ENCODE results near the gene NAE1. TPM values are rescaled to one million over a fixed set of nuclear protein-coding genes. Genes with fewer than 3 reads are reported as not detected.
"Not testable (repeated sequence)": the region's sequence is repeated elsewhere in the genome, so short reads cannot be mapped to it uniquely, and the experiment has no call there.

NAE1 gene
- 118 and 125 TPM in 2 replicates for total RNA-seq

GRCh38 chr16:66830422-66831404 is at the start of gene NAE1:
Gene NAE1, minus strand, starts transcription at chr16:66830976. Its CDS starts 77 bp downstream, at chr16:66830899.
- intact Hi-C loops (cut with micrococcal nuclease), result loop anchor here (1.0 to 2.0 kb wide), 3 partner anchors 38 to 104 kb away; partner anchors contain the start of genes CES2 and CIAO2B

GRCh38 chr16:66878067-66878466 is 47.3 kb upstream of the NAE1 start:
- peak overlapping the region; percentile 68 for H3K4me3 Mint-ChIP-seq
- peaks cover 7% of the 10 kb centered on the region for H3K36me3 Mint-ChIP-seq (ENCODE audit: low read depth)
- H3K27me3 Mint-ChIP-seq, result no peaks in the 10 kb centered on the region
- no peaks in the 10 kb centered on the region for H3K9me3 Mint-ChIP-seq
- intact Hi-C loops (cut with micrococcal nuclease), result loop anchor here (10.0 kb wide), 1 partner anchor 177 kb away; no protein-coding TSS in a partner anchor
- H3K4me1 Mint-ChIP-seq, result peaks cover 56% of the 10 kb centered on the region
- H3K27ac Mint-ChIP-seq, result peak overlapping the region; percentile 85
- peak; percentile 79 for DNase-seq

More at GRCh38 chr16:66830422-66831404, at the start of gene NAE1:
- DNase-seq, result peak; percentile 98
- Mint-ChIP-seq H3K4me3 (peak within 1 kb of the TSS; percentile 78), H3K27me3 (peaks cover 1% of the 10 kb centered on the region), H3K4me1 (peaks cover 30% of the 10 kb centered on the region), H3K9me3 (no peaks in the 10 kb centered on the region), H3K27ac (peak within 1 kb of the TSS; percentile 85), H3K36me3 (ENCODE audit: low read depth) (peaks cover 16% of the 10 kb centered on the region)

- H3K27me3 Mint-ChIP-seq, result no peaks in the 10 kb centered on the region
- peak overlapping the region; percentile 53 for H3K4me3 Mint-ChIP-seq
- no peaks in the 10 kb centered on the region for H3K36me3 Mint-ChIP-seq (ENCODE audit: low read depth)
- no peaks in the 10 kb centered on the region for H3K9me3 Mint-ChIP-seq
- DNase-seq, result peak; percentile 72
- peaks cover 54% of the 10 kb centered on the region for H3K4me1 Mint-ChIP-seq
- H3K27ac Mint-ChIP-seq, result peak overlapping the region; percentile 97
- intact Hi-C loops (cut with micrococcal nuclease), result loop anchor here (5.0 to 10.0 kb wide), 2 partner anchors 181 to 267 kb away; no protein-coding TSS in a partner anchor
Observed at GRCh38 chr16:66874079-66874775, 43.5 kb upstream of the NAE1 start.

DNA sequence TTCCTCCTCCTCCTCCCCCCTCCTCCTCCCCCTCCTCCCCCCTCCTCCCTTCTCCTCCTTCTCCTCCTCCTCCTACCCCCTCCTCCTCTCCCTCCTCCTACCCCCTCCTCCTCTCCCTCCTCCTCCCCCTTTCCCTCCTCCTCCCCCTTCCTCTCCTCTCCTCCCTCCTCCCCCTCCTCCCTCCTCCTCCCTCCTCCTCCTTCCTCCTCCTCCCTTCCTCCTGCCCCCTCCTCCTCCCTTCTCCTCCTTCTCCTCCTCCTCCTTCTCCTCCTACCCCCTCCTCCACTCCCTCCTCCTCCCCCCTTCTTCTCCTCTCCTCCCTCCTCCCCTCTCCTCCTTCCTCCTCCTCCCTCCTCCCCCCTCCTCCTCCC is 42.9 kb upstream of the NAE1 start:
- Mint-ChIP-seq H3K4me3 (peak overlapping the region; percentile 87), H3K9me3 (no peaks in the 10 kb centered on the region)

GRCh38 chr16:66872943-66873684 is 42.3 kb upstream of the NAE1 start:
- peak overlapping the region; percentile 87 for H3K4me3 Mint-ChIP-seq
- intact Hi-C loops (cut with micrococcal nuclease), result loop anchor here (1.0 to 10.0 kb wide), 6 partner anchors 43 to 464 kb away; partner anchors contain the start of gene NAE1
- H3K27me3 Mint-ChIP-seq, result no peaks in the 10 kb centered on the region
- peak; percentile 97 for DNase-seq
- no peaks in the 10 kb centered on the region for H3K36me3 Mint-ChIP-seq (ENCODE audit: low read depth)
- H3K27ac Mint-ChIP-seq, result peak overlapping the region; percentile 94
- H3K9me3 Mint-ChIP-seq, result no peaks in the 10 kb centered on the region
- peaks cover 47% of the 10 kb centered on the region for H3K4me1 Mint-ChIP-seq

More for the DNA sequence above, 42.9 kb upstream of the NAE1 start:
- H3K27me3 Mint-ChIP-seq, result no peaks in the 10 kb centered on the region
- H3K27ac Mint-ChIP-seq, result peak overlapping the region; percentile 97
- H3K4me1 Mint-ChIP-seq, result peaks cover 53% of the 10 kb centered on the region
- DNase-seq, result no peak
- intact Hi-C loops (cut with micrococcal nuclease), result loop anchor here (1.0 to 10.0 kb wide), 6 partner anchors 43 to 465 kb away; partner anchors contain the start of gene NAE1
- H3K36me3 Mint-ChIP-seq (ENCODE audit: low read depth), result no peaks in the 10 kb centered on the region

DNA sequence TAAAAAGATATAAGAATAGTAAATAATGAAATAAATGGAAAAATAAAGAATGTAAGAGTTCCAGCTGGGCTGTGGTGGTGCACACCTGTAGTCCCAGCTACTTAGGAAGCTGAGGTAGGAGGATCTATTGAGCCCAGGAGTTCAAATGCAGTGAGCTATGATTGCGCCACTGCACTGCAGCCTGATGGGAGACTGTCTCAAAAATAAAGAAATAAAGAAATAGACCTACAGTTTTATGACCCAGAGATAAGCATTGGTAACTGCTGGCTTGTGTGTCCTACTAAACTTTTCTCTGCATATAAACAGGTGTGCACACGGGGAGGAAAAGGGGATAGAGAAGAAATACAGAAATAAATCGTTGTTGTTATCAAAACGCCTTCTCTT is 41.8 kb upstream of the NAE1 start:
- intact Hi-C loops (cut with micrococcal nuclease), result loop anchor here (2.0 to 10.0 kb wide), 5 partner anchors 144 to 464 kb away; no protein-coding TSS in a partner anchor
- no peaks in the 10 kb centered on the region for H3K36me3 Mint-ChIP-seq (ENCODE audit: low read depth)
- peak overlapping the region; percentile 94 for H3K27ac Mint-ChIP-seq
- H3K4me1 Mint-ChIP-seq, result peaks cover 43% of the 10 kb centered on the region
- H3K4me3 Mint-ChIP-seq, result peak overlapping the region; percentile 87
- no peaks in the 10 kb centered on the region for H3K27me3 Mint-ChIP-seq
- H3K9me3 Mint-ChIP-seq, result no peaks in the 10 kb centered on the region
- DNase-seq, result no peak

GRCh38 chr16:66871840-66872239 is 41.1 kb upstream of the NAE1 start:
- H3K9me3 Mint-ChIP-seq, result no peaks in the 10 kb centered on the region
- intact Hi-C loops (cut with micrococcal nuclease), result loop anchor here (2.0 to 10.0 kb wide), 5 partner anchors 143 to 463 kb away; no protein-coding TSS in a partner anchor
- no peak overlapping the region for H3K27ac Mint-ChIP-seq
- no peak for DNase-seq
- H3K27me3 Mint-ChIP-seq, result no peaks in the 10 kb centered on the region
- H3K4me3 Mint-ChIP-seq, result no peak overlapping the region
- no peaks in the 10 kb centered on the region for H3K36me3 Mint-ChIP-seq (ENCODE audit: low read depth)
- peaks cover 42% of the 10 kb centered on the region for H3K4me1 Mint-ChIP-seq

GRCh38 chr16:66871363-66871762 is 40.6 kb upstream of the NAE1 start:
- DNase-seq; H3K9me3 Mint-ChIP-seq; H3K4me3 Mint-ChIP-seq; H3K27me3 Mint-ChIP-seq; H3K36me3 Mint-ChIP-seq (ENCODE audit: low read depth); H3K27ac Mint-ChIP-seq: not testable (repeated sequence)
- H3K4me1 Mint-ChIP-seq, result peaks cover 40% of the 10 kb centered on the region
- intact Hi-C loops (cut with micrococcal nuclease), result loop anchor here (5.0 to 10.0 kb wide), 2 partner anchors 183 to 264 kb away; no protein-coding TSS in a partner anchor

- Mint-ChIP-seq H3K27me3 (no peaks in the 10 kb centered on the region), H3K27ac (peak overlapping the region; percentile 20), H3K9me3 (no peaks in the 10 kb centered on the region), H3K4me3 (no peak overlapping the region), H3K36me3 (ENCODE audit: low read depth) (no peaks in the 10 kb centered on the region), H3K4me1 (peaks cover 26% of the 10 kb centered on the region)
- intact Hi-C loops (cut with micrococcal nuclease), result loop anchor here (10.0 kb wide), 1 partner anchor 115 kb away; the partner anchor contains the start of gene DYNC1LI2
- no peak for DNase-seq
Observed at GRCh38 chr16:66869424-66869823, 38.6 kb upstream of the NAE1 start.

DNA sequence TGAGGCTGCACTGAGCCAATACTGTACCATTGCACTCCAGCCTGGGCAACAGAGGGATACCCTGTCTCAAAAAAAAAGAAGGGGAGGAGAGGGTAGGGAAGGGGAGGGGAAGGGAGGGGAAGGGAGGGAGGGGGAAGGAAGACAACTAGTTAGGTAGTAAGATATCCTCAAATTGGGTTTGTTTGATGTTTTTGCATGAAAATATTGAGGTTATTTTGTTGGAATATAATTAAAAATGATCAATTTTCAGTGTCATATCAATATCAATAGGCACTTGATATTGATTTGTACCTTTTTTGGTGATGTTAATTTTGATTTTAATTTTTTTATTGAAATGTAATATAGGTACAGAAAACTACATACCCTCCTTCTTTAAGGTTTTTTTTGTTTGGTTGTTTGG is 32.9 kb upstream of the NAE1 start:
- Mint-ChIP-seq H3K27ac (no peak overlapping the region), H3K4me3 (no peak overlapping the region), H3K4me1 (peaks cover 2% of the 10 kb centered on the region), H3K36me3 (ENCODE audit: low read depth) (no peaks in the 10 kb centered on the region), H3K9me3 (no peaks in the 10 kb centered on the region), H3K27me3 (no peaks in the 10 kb centered on the region)
- intact Hi-C loops (cut with micrococcal nuclease), result loop anchor here (10.0 kb wide), 1 partner anchor 109 kb away; the partner anchor contains the start of gene DYNC1LI2
- DNase-seq, result no peak

DNA sequence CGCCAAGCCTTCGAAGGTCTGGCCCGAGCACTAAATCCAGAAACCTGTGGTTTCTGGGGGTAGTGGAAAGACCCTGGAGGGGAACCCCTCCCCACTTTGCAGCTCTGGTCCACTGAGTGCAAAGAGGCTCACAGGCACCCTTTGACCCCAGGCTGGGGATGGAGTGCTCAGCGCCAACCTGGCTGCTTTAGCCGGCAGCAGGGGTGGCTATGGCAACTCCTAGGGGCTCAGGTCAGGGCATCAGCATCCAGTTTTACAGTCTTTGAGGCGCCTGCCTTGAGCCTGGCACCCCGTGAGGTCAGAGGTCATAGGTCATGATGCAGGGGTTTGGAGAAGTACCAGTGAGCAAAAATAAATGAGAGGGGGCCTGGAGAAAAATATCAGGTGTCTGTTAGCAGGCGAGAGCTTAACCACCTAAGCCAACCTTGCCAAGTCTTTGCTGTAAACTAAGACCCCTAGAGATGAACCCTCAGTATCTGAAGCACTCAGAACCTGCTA is 31.3 kb upstream of the NAE1 start:
- Mint-ChIP-seq H3K36me3 (ENCODE audit: low read depth) (no peaks in the 10 kb centered on the region), H3K4me3 (no peak overlapping the region), H3K9me3 (no peaks in the 10 kb centered on the region), H3K27ac (no peak overlapping the region), H3K4me1 (no peaks in the 10 kb centered on the region), H3K27me3 (no peaks in the 10 kb centered on the region)
- intact Hi-C loops (cut with micrococcal nuclease), result loop anchor here (10.0 kb wide), 1 partner anchor 107 kb away; the partner anchor contains the start of gene DYNC1LI2
- DNase-seq, result no peak

DNA sequence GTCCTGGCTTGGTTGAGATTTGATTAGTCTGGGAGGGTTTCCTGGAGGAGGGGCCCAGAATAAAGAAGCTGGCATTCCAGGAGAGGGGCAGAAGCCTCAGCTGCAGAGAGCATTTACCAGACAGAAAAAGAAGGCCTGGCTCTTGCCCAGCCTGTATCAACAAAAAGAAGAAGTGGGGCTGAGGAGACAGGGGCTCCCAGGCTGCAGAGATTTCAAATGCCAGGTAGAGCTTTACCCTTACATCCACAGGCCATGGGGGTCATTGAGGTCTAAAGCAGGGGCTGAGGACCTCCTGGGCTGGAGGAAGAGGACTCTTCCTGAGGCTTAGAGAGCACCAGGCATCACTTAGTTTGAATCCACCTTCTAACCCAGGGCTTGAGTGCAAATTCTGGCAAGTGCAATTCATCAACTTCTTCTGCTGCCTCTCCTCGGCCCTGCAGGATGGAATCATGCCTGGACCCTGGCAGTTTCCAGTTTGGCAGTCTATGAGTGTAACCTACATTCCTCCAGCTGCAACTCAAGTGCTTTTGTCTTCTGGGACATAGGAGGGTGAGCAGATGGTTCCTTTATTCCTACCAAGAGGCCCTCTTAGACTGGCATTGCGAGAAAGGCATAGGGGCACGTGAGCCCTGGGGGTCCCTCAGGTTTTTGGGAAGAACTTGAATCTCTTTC is 28.8 kb upstream of the NAE1 start:
- DNase-seq, result no peak
- Mint-ChIP-seq H3K9me3 (no peaks in the 10 kb centered on the region), H3K27ac (no peak overlapping the region), H3K4me3 (no peak overlapping the region), H3K36me3 (ENCODE audit: low read depth) (no peaks in the 10 kb centered on the region), H3K4me1 (no peaks in the 10 kb centered on the region), H3K27me3 (no peaks in the 10 kb centered on the region)
- intact Hi-C loops (cut with micrococcal nuclease), result loop anchor here (10.0 kb wide), 1 partner anchor 105 kb away; the partner anchor contains the start of gene DYNC1LI2

All from activated CD4-positive, alpha-beta T cell treated with anti-CD3 and anti-CD28 coated beads, Interleukin-2, amount 10 ng/mL, durations not matched to agents 24 days and 14 days (primary cell).